ENCODE results near the gene JSRP1. TPM values are rescaled to one million over a fixed set of nuclear protein-coding genes. Genes with fewer than 3 reads are reported as not detected.

Gene JSRP1
- total and polyA plus RNA-seq, 4 donors, result 0.25 to 0.45 (median 0.39) TPM; not detected in 1

DNA sequence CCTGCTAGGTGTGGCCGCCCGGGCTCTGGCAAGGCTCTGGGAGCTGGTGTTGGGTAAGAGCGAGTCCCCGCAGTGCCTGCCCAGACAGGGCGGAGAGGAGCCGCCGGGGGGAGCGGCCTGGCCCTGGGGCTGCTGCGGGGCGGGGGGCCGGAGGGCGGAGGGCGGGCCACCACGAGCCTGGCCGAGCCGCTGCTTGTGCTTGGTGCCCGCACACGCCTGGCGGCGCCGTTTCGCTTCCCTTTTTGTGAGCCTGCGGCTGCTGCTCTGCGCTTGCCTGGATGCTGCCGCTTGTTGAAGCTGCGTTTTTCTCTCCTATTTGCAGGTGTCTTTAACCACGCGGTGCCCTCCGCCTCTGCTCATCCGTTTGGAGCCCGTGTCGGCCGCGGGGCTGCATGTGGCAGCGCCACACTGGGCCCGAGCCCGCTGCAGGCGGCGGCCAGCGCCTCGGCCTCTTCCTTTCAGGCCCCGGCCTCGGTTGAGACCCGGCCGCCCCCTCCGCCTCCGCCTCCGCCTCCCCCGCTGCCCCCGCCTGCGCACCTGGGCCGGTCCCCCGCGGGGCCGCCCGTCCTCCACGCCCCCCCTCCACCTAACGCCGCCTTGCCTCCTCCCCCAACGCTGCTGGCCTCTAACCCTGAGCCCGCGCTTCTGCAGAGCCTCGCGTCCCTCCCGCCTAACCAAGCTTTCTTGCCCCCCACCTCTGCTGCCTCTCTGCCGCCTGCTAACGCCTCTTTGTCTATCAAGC, 28.6 kb downstream of the JSRP1 start:
- Histone ChIP-seq H3K27me3 (ENCODE audit: control insufficient read depth in 4 of 4, insufficient read depth in 4 of 4, low read length in 3 of 4) (no peaks in the 10 kb centered on the region), H3K4me3 (ENCODE audit: low read depth in 1 of 3, low read length in 3 of 3) (no peak overlapping the region), H3K36me3 (ENCODE audit: control insufficient read depth in 4 of 4, insufficient read depth in 3 of 4, low read depth in 1 of 4, low read length in 3 of 4) (peaks cover 0 to 37% (median 14%) of the 10 kb centered on the region in 4 donors), H3K9ac (ENCODE audit: low read depth in 1 of 2, low read length in 2 of 2) (no peak overlapping the region), H3K9me3 (ENCODE audit: control insufficient read depth in 4 of 4, low read length in 3 of 4) (no peaks in the 10 kb centered on the region), H3K27ac (ENCODE audit: low read depth in 1 of 2, low read length in 2 of 2) (no peak overlapping the region), H3K4me1 (ENCODE audit: control insufficient read depth in 4 of 4, insufficient read depth in 4 of 4, low read length in 3 of 4) (peaks cover 7 to 27% (median 13%) of the 10 kb centered on the region in 4 donors)
- DNase-seq (ENCODE audit: low spot score), result no peak
- 79% methylated on average over 67 of the region's 67 CpGs for WGBS
- TF ChIP-seq HNF4A (conservative IDR thresholded peaks at IDR 0.05) (peak in 1 of 2 donors; percentile 4), JUND (IDR thresholded peaks at IDR 0.05) (no peak), FOXA1 (IDR thresholded peaks at IDR 0.05) (no peak)
- TF ChIP-seq, protein P1, sequence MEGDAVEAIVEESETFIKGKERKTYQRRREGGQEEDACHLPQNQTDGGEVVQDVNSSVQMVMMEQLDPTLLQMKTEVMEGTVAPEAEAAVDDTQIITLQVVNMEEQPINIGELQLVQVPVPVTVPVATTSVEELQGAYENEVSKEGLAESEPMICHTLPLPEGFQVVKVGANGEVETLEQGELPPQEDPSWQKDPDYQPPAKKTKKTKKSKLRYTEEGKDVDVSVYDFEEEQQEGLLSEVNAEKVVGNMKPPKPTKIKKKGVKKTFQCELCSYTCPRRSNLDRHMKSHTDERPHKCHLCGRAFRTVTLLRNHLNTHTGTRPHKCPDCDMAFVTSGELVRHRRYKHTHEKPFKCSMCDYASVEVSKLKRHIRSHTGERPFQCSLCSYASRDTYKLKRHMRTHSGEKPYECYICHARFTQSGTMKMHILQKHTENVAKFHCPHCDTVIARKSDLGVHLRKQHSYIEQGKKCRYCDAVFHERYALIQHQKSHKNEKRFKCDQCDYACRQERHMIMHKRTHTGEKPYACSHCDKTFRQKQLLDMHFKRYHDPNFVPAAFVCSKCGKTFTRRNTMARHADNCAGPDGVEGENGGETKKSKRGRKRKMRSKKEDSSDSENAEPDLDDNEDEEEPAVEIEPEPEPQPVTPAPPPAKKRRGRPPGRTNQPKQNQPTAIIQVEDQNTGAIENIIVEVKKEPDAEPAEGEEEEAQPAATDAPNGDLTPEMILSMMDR (IDR thresholded peaks at IDR 0.05; ENCODE audit: low read depth, low read length, missing input control), result no peak

GRCh38 chr19:2226840-2227360, 29.3 kb downstream of the JSRP1 start:
- no peak for DNase-seq (ENCODE audit: low spot score)
- H3K4me3 ChIP-seq (ENCODE audit: low read depth in 1 of 3, low read length in 3 of 3), result no peak overlapping the region
- peaks cover 7 to 27% (median 13%) of the 10 kb centered on the region in 4 donors for H3K4me1 ChIP-seq (ENCODE audit: control insufficient read depth in 4 of 4, insufficient read depth in 4 of 4, low read length in 3 of 4)
- H3K9ac ChIP-seq (ENCODE audit: low read depth in 1 of 2, low read length in 2 of 2), result no peak overlapping the region
- H3K27ac ChIP-seq (ENCODE audit: low read depth in 1 of 2, low read length in 2 of 2), result no peak overlapping the region
- WGBS, result 95% methylated on average over 53 of the region's 53 CpGs
- peaks cover 0 to 37% (median 16%) of the 10 kb centered on the region in 4 donors for H3K36me3 ChIP-seq (ENCODE audit: control insufficient read depth in 4 of 4, insufficient read depth in 3 of 4, low read depth in 1 of 4, low read length in 3 of 4)
- H3K27me3 ChIP-seq (ENCODE audit: control insufficient read depth in 4 of 4, insufficient read depth in 4 of 4, low read length in 3 of 4), result no peaks in the 10 kb centered on the region
- TF ChIP-seq FOXA1 (IDR thresholded peaks at IDR 0.05) (no peak), MAX (IDR thresholded peaks at IDR 0.05) (no peak), GABPA (IDR thresholded peaks at IDR 0.05 in 1 of 2, conservative IDR thresholded peaks at IDR 0.05 in 1 of 2) (no peak), FOXA2 (IDR thresholded peaks at IDR 0.05) (no peak), YY1 (IDR thresholded peaks at IDR 0.05) (no peak), SP1 (IDR thresholded peaks at IDR 0.05) (no peak), HNF4A (conservative IDR thresholded peaks at IDR 0.05) (no peak), ZBTB33 (IDR thresholded peaks at IDR 0.05) (no peak), HNF4G (IDR thresholded peaks at IDR 0.05) (no peak), REST (IDR thresholded peaks at IDR 0.05) (no peak), RXRA (IDR thresholded peaks at IDR 0.05) (no peak), NR2F2 (IDR thresholded peaks at IDR 0.05) (no peak)
- no peaks in the 10 kb centered on the region for H3K9me3 ChIP-seq (ENCODE audit: control insufficient read depth in 4 of 4, low read length in 3 of 4)
